GM19397 (cell line): ENCODE data around the gene ZNF385B.

Experiments used
- ATAC-seq: cut with Tn5 transposase; IDR thresholded peaks from one replicate; pipeline ENCODE4 v1.9.1; 2021; ENCODE audit warnings: mild to moderate bottlenecking, moderate library complexity; ENCODE audit not compliant: unreplicated experiment

Gene ZNF385B

GRCh38 chr2:179594268-179595112 is 266.9 kb downstream of the ZNF385B start:
- no peak for ATAC-seq

GRCh38 chr2:179593323-179593722 is 268.1 kb downstream of the ZNF385B start:
- ATAC-seq = no peak

GRCh38 chr2:179592167-179592936 is 269.1 kb downstream of the ZNF385B start:
- ATAC-seq = no peak

- no peak for ATAC-seq
These were observed 269.7 kb downstream of the ZNF385B start for GRCh38 chr2:179591690-179592089.

GRCh38 chr2:179588486-179589145 is 272.8 kb downstream of the ZNF385B start:
- no peak for ATAC-seq

GRCh38 chr2:179584760-179585159 is 276.7 kb downstream of the ZNF385B start:
- ATAC-seq = no peak

- no peak for ATAC-seq
These were observed 279.8 kb downstream of the ZNF385B start for GRCh38 chr2:179581605-179582004.

- ATAC-seq = no peak
These were observed 280.9 kb downstream of the ZNF385B start for GRCh38 chr2:179580378-179581146.

GRCh38 chr2:179579800-179580199 is 281.6 kb downstream of the ZNF385B start:
- no peak for ATAC-seq

- ATAC-seq = no peak
These were observed 283.1 kb downstream of the ZNF385B start for GRCh38 chr2:179578171-179578916.

- ATAC-seq = no peak
These were observed 287.3 kb downstream of the ZNF385B start for GRCh38 chr2:179574061-179574519.

- no peak for ATAC-seq
These were observed 288.9 kb downstream of the ZNF385B start for GRCh38 chr2:179572544-179572943.

- ATAC-seq = no peak
These were observed 289.7 kb downstream of the ZNF385B start for GRCh38 chr2:179571721-179572120.

GRCh38 chr2:179571252-179571651 is 290.2 kb downstream of the ZNF385B start:
- ATAC-seq = no peak

GRCh38 chr2:179569831-179570233 is 291.6 kb downstream of the ZNF385B start:
- no peak for ATAC-seq

GRCh38 chr2:179565807-179566206 is 295.6 kb downstream of the ZNF385B start:
- ATAC-seq = no peak

GRCh38 chr2:179562330-179562885 is 299.0 kb downstream of the ZNF385B start:
- no peak for ATAC-seq

GRCh38 chr2:179561702-179562101 is 299.7 kb downstream of the ZNF385B start:
- ATAC-seq = no peak

GRCh38 chr2:179560257-179560735 is 301.1 kb downstream of the ZNF385B start:
- no peak for ATAC-seq
